Endothelial cell of umbilical vein (primary cell): Measurements from ENCODE around the gene HEMGN. TPM values are rescaled to one million over a fixed set of nuclear protein-coding genes. Genes with fewer than 3 reads are reported as not detected.

Source experiments
- BruUV-seq: library from RNA; stranded (reverse); fragments of 400-500 nt; replicated peaks from 2 replicates; lab custom pipeline; 2021; lab: Mats Ljungman, UMichigan
- CTCF ChIA-PET: fragments of 300-600, 350-600 bp; sonication (Branson Sonifier 250); formaldehyde crosslinking; loops from one replicate; lab custom pipeline; 2021; ENCODE audit warnings: antibody characterized with exemption, inconsistent platforms; lab: Charles Lee
- POLR2A ChIA-PET: fragments of 300-600, 350-600 bp; sonication (Branson Sonifier 250); formaldehyde crosslinking; loops from one replicate; lab custom pipeline; 2021; ENCODE audit warnings: antibody characterized with exemption, inconsistent platforms; lab: Charles Lee
- DNase-seq: peaks from one replicate; pipeline ENCODE4 v3.0.0-alpha.2; 2011; ENCODE audit warnings: low read depth, low spot score
- FAIRE-seq: peaks from 2 replicates; lab custom pipeline; 2011; peaks lifted over from hg19 to GRCh38; lab: Jason Lieb, UNC
- H2AFZ ChIP-seq: 2 replicates; pipeline ENCODE4 v1.6.0; 2012; ENCODE audit warnings: low read depth, low read length, control low read depth, inconsistent platforms
- H3K27ac ChIP-seq: 2 replicates; pipeline ENCODE4 v1.5.1; 2011; ENCODE audit warnings: low read depth, mild to moderate bottlenecking, control low read depth, low read length, moderate library complexity; ENCODE audit not compliant: insufficient read depth
- H3K27me3 ChIP-seq, 2 experiments: 2 replicates each; pipeline versions ENCODE4 v1.6.0 to v1.6.1; 2011; ENCODE audit warnings: low read length in 2 of 2, mixed read lengths in 1 of 2; ENCODE audit not compliant: control insufficient read depth in 2 of 2, insufficient read depth in 2 of 2
- H3K36me3 ChIP-seq, 2 experiments: 2 replicates in 1 of 2; 3 replicates in 1 of 2; pipeline ENCODE4 v1.5.1; 2011; ENCODE audit warnings: low read length in 2 of 2, mild to moderate bottlenecking in 1 of 2, moderate library complexity in 1 of 2; ENCODE audit not compliant: control insufficient read depth in 2 of 2, insufficient read depth in 2 of 2; ENCODE audit errors: extremely low read depth in 1 of 2
- H3K4me1 ChIP-seq: 3 replicates; pipeline ENCODE4 v1.5.1; 2011; ENCODE audit warnings: mild to moderate bottlenecking, low read length; ENCODE audit not compliant: control insufficient read depth, insufficient read depth; ENCODE audit errors: extremely low read depth
- H3K4me2 ChIP-seq: 2 replicates; pipeline ENCODE4 v1.6.1; 2011; ENCODE audit warnings: low read length, control low read depth, mixed read lengths; ENCODE audit not compliant: insufficient read depth
- H3K4me3 ChIP-seq, 3 experiments: fragments of 200-600 bp in 1 of 3; sonication (generic), shearing (Covaris generic) in 1 of 3; replicated peaks in 1 of 3; 2 replicates each; pipeline ENCODE4 v1.5.1; 2011 to 2016; ENCODE audit warnings: control low read depth in 3 of 3, low read length in 3 of 3, mild to moderate bottlenecking in 2 of 3, inconsistent platforms in 1 of 3, low read depth in 1 of 3, moderate library complexity in 1 of 3; ENCODE audit not compliant: insufficient read depth in 1 of 3
- H3K79me2 ChIP-seq: 2 replicates; pipeline ENCODE4 v1.6.0; 2012; ENCODE audit warnings: low read length, inconsistent platforms; ENCODE audit not compliant: control insufficient read depth, insufficient read depth
- H3K9ac ChIP-seq: replicated peaks from 2 replicates; pipeline ENCODE3; 2011; ENCODE audit warnings: low read length, control low read depth; ENCODE audit not compliant: insufficient read depth; ENCODE audit errors: extremely low read depth
- H3K9me1 ChIP-seq: replicated peaks from 3 replicates; pipeline ENCODE4 v1.6.0; 2011; ENCODE audit warnings: mild to moderate bottlenecking, low read length; ENCODE audit not compliant: control insufficient read depth, insufficient read depth; ENCODE audit errors: extremely low read depth
- H3K9me3 ChIP-seq: replicated peaks from 2 replicates; pipeline ENCODE4 v1.5.1; 2012; ENCODE audit warnings: low read length, inconsistent platforms; ENCODE audit not compliant: control insufficient read depth, insufficient read depth
- H4K20me1 ChIP-seq: replicated peaks from 2 replicates; pipeline ENCODE3; 2011; ENCODE audit warnings: mild to moderate bottlenecking, low read length; ENCODE audit not compliant: control insufficient read depth, insufficient read depth; ENCODE audit errors: extremely low read depth
- CTCF ChIP-seq, 2 donors: IDR thresholded peaks; 1 replicate in 1 of 2; 2 replicates in 1 of 2; pipeline ENCODE4 v1.5.1; 2011; ENCODE audit warnings: low read length in 2 of 2, mild to moderate bottlenecking in 2 of 2, moderate library complexity in 2 of 2, control low read depth in 1 of 2, inconsistent platforms in 1 of 2, low read depth in 1 of 2; ENCODE audit not compliant: insufficient read depth in 1 of 2; ENCODE audit errors: extremely low read depth in 1 of 2
- FOS ChIP-seq: IDR thresholded peaks from 2 replicates; pipeline ENCODE4 v1.6.1; 2011; ENCODE audit warnings: mild to moderate bottlenecking, low read length, moderate library complexity, borderline replicate concordance; ENCODE audit not compliant: insufficient read depth
- GATA2 ChIP-seq: IDR thresholded peaks from 2 replicates; pipeline ENCODE4 v1.7.0; 2011; ENCODE audit warnings: low read depth, mild to moderate bottlenecking, moderate library complexity, mixed read lengths, low read length; ENCODE audit not compliant: insufficient read length, insufficient read depth
- JUN ChIP-seq: IDR thresholded peaks from 2 replicates; pipeline ENCODE4 v1.6.1; 2011; ENCODE audit warnings: borderline replicate concordance, low read depth; ENCODE audit not compliant: insufficient read length, insufficient read depth
- MAX ChIP-seq: IDR thresholded peaks from 2 replicates; pipeline ENCODE4 v1.6.1; 2011; ENCODE audit not compliant: insufficient read depth, insufficient read length
- MYC ChIP-seq: IDR thresholded peaks from one replicate; pipeline ENCODE4 v1.6.1; 2011; ENCODE audit warnings: mild to moderate bottlenecking, low read depth, low read length
- POLR2AphosphoS5 ChIP-seq: IDR thresholded peaks from 2 replicates; pipeline ENCODE4 v1.6.1; 2012; ENCODE audit warnings: low read depth, mild to moderate bottlenecking, control low read depth, low read length, moderate library complexity; ENCODE audit not compliant: insufficient read depth
- dilution Hi-C: fragments of 300-500 bp; cut with MboI; formaldehyde crosslinking; loops from one replicate; pipeline ENCODE4 v1.15.0; 2019; ENCODE audit warnings: low sequenced_read_pairs; ENCODE audit not compliant: extremely low pct_ligation_motif_present
- intact Hi-C: fragments of 100-400 bp; cut with micrococcal nuclease; formaldehyde crosslinking; loops from one replicate; pipeline ENCODE4 v1.10.0; 2022
- polyA plus RNA-seq, 4 experiments: library from polyadenylated mRNA; depleted of rRNA in 3 of 4; stranded (reverse) in 3 of 4; unstranded in 1 of 4; fragments of >200 nt; gene quantifications; 2 replicates each; pipeline versions ENCODE4 v1.2.1 to v1.2.3, GENCODE V29; 2011 to 2012; ENCODE audit warnings: missing spikeins in 1 of 4
- total RNA-seq: library from RNA; stranded (reverse); gene quantifications from 2 replicates; pipeline ENCODE4 v1.2.3, GENCODE V29; 2021

The HEMGN gene
- total and polyA plus RNA-seq, 2 donors (not counting 3 experiments of a cell fraction or from before 2014, with no cell fraction given): not detected

- Histone ChIP-seq H4K20me1 (no peaks in the 10 kb centered on the region), H2AFZ (no peak overlapping the region), H3K9me1 (no peaks in the 10 kb centered on the region), H3K36me3 (no peaks in the 10 kb centered on the region), H3K27me3 (no peaks in the 10 kb centered on the region), H3K79me2 (no peaks in the 10 kb centered on the region), H3K27ac (no peak overlapping the region), H3K4me3 (no peak overlapping the region), H3K4me1 (no peaks in the 10 kb centered on the region), H3K9me3 (no peaks in the 10 kb centered on the region), H3K9ac (no peak overlapping the region), H3K4me2 (no peak overlapping the region)
- no peak for FAIRE-seq
- ChIA-PET CTCF (interaction anchor here (0.6 to 5.5 kb wide), 30 partner anchors 10 to 359 kb away, joined by 3 to 128 read pairs (median 4); partner anchors contain the start of genes TRMO and XPA), POLR2A (no interaction called here)
- intact Hi-C loops: no loop called here
- TF ChIP-seq GATA2 (no peak), FOS (no peak), MYC (no peak), POLR2AphosphoS5 (no peak), JUN (no peak), CTCF (IDR thresholded peaks at IDR 0.05; ENCODE audit: extremely low read depth in 1 of 2, insufficient read depth in 1 of 2, low read depth in 1 of 2, low read length in 2 of 2) (no peak), MAX (no peak)
- no TSS peak for BruUV-seq
- DNase-seq: no peak
- dilution Hi-C loops: no loop called here
Observed at GRCh38 chr9:97900103-97900737, 37.8 kb downstream of the HEMGN start.
